Measurements from ENCODE around the gene CLCA1.

The CLCA1 gene

GRCh38 chr1:86504137-86504479, 35.4 kb downstream of the CLCA1 start:
- no peak for DNase-seq

DNA sequence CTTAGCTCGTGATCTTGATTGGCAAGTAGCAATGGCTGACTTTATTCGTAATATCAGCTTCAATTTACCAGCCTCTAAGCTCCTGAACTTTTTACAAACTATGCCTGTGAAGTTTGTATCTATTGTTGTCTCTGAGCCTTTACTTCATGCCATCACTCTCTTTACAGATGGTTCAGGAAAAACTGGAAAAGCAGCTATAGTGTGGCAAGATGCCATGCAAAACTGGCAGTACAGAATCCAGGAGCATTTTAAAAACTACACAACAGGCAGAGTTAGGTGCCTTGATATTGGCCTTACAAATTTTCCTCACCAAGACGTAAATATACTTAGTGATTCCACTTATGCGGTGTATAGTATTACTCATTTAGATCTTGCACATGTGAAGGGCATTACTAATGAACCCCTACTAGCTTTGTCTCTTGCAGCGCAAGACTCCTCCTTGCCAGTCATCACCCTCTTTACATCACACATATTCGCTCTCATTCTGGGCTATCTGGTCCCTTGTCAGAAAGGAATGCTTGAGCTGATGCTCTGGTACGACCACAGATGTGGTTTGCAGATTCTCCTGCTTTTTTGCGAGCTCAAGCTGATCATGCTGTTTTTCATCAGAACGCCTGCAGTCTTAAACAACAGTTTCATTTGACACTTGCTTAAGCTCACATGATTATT, 36.3 kb downstream of the CLCA1 start:
- DNase-seq = no peak

DNA sequence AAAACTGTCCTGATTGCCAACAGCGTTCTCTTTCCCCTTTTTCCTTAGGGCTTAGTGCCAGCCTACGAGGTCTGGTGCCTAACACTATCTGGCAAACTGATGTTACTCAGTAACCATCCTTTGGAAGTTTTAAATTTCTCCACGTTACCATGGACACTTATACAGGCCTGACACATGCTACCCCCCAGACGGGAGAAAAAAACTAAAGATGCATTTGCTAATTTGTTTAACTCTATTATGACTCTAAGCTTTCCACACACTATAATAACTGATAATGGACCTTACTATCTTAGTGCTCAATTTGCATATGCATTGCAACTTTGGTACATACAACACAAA, 36.8 kb downstream of the CLCA1 start:
- DNase-seq = no peak

- no peak for DNase-seq
Measured at GRCh38 chr1:86507935-86508582, 39.3 kb downstream of the CLCA1 start.

DNA sequence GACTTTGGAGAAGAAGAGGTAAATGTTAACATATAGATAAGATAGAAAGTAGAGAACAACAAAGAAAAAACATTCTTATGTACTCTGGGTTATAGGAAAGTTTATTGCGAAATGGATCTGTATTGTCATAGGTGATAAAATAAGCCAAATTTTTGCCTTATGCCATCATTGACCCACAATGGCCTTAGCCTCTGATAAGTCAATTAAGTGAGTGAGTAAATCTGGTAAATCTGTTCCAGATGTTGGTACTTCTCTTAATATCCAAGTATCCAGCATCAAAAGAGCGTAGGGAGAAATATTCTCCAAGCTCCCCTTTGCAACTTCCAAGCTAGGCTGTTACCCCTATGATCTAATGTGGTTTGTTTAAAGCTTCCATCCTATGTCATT, 39.8 kb downstream of the CLCA1 start:
- no peak for DNase-seq

DNA sequence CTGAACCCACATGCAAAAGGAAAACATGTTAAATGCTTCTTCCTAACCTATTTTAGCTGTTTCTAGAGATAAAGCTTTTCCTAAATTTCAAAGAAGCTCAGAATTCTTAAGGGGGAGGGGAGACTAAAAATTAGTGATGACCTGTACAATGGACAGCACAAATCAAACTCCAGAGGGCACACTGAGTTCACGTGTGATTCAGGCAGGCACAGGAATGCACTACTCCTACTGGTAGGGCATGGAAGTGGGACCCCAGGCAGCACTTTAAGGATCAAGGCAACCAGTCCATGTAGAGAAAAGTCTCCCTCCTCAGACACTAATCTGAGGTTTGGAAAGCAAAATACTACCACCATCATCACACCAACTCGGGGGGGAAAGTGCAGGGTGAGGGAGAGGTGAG, 46.9 kb downstream of the CLCA1 start:
- DNase-seq = peak; percentile 12

- DNase-seq = no peak
Measured at GRCh38 chr1:86516335-86516734, 47.6 kb downstream of the CLCA1 start.

DNA sequence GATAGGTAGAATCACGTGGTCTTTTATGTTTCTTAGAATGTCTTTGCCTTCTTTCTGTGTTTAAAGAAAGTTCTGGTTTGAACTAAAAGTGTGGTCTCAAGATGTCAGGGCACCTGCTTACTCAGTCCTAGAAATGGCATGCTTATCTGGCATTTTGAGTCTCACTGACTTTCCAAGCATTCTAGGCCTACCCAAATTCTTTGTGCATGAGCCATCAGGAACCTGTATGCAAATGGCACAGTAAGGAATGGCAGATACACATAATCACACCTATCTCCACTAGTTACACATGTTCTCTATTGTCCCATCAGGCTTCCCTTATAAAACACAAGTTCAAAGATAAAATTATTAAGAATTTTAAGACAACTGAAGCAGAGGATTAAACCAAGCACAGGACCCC, 48.6 kb downstream of the CLCA1 start:
- no peak for DNase-seq

GRCh38 chr1:86520789-86521521, 52.2 kb downstream of the CLCA1 start:
- no peak for DNase-seq

DNA sequence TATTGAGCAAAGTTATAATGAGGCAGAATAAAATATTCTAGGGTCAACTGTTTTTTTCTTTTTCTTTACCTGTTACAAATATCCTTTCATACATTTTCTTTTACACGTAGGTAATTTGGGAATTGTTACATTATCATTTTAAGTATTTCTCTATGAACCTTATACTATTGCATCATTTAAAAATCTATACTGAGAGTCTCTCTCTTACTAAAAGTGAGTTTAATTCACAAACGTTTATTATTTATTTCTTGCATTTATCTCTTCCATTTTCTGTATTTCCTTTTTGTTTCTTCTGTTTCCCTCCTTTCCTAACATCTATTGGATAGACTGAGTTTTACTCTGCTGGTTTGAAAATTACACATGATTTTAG, 52.8 kb downstream of the CLCA1 start:
- DNase-seq = no peak

DNA sequence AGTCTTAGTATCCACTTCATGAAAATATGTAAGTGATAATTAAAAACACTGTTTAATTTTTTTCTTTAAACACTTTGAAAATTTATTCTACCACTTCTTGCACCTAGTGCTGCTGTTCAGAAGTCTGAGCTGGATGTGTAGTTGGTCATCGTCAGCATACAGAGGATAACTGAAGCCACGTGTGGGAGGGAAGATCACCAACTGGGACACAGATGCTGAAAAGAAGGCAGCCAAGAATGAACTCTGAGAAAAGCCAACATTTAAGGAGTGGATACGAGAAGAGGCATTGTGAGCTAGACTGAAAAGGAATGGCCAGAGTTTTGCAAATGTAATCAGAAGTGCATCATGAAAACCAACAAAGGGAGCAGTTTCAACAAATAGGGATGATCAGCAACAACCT, 53.5 kb downstream of the CLCA1 start:
- no peak for DNase-seq

DNA sequence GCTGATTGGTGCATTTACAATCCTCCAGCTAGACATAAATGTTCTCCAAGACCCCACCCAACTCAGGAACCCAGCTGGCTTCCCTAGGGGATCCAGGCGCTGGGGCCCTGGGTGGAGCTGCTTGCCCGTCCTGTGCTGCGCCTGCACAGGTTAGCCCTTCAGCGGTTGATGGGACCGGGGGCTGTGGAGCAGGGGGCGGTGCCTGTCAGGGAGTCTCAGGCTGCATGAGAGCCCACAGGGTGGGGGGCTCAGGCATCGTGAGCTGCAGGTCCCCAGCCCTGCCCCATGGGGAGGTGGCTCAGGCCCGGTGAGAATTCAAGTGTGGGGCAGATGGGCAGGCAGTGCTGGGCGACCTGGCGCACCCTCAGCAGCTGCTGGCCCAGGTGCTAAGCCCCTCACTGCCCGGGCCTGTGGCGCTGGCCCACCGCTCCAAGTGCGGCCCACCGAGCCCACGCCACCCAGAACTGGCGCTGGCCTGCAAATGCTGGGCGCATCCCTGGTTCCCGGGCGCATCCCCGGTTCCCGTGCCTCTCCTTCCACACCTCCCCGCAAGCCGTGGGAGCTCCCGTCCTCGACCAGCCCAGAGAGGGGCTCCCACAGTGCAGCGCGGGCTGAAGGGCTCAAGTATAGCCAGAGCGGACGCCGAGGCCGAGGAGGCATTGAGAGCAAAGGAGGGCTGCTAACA, 55.1 kb downstream of the CLCA1 start:
- no peak for DNase-seq

- DNase-seq = no peak
Measured at GRCh38 chr1:86527306-86527705, 58.6 kb downstream of the CLCA1 start.

DNA sequence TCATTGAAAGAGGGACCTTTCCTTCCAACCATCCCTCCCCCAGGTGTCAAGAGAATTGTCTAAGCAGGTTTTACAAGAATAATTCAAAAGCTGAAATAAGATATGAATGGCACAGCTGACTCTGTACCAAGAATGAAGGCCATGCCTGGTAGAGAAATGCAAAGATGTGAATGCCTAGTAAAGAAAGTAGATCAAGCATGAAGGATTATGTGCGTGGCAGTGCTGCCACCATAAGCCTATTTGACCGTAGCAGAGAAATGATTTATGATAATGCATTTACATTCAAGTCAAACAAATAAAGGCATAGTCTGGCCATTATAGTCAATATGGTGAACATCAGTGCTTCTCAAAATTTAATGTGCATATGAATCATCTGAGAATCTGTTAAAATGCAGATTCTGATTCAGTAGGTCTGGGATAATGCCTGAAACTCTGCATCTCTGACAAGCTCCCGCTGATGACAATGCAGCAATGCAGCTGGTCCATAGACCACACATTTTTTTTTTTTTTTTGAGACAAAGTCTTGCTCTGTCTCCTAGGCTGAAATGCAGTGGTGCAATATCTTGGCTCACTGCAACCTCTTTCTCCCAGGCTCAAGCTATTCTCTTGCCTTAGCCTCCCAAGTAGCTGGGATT, 61.6 kb downstream of the CLCA1 start:
- DNase-seq = no peak

DNA sequence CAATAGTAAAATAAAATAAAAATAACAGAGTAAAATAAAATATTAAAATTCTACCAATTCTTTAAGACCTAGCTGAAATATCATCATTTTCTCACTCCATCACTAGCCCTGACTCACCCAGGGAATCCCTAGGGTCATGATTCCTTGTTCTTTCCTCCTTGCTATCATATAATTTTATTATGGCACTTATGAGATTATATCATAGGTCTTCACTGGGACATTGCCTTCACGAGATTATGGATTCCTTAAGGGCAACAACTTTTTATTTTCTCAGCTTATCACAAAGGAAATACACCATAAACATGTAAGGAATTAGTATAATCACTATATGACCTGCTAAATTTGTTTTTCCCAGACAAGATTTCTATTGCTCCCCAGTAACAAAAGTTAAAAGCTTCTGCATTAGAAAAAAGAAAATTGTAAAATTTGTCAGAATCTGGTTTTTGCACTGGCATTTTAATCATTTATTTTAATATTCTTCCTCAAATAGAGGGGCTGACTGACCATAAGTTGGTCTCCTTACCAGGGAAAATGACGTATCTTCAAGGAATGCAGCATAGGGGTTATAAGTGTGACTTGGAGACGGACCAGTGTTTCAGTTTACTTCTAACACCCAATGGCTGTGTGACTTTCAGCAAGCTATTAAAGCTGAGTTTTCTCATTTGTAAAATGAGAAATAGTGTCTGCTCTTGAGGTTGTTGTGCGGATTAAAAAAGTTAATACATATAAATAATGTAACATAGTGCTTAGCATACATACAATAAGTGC, 69.4 kb downstream of the CLCA1 start:
- no peak for DNase-seq

GRCh38 chr1:86538775-86539174, 70.0 kb downstream of the CLCA1 start:
- DNase-seq = no peak

DNA sequence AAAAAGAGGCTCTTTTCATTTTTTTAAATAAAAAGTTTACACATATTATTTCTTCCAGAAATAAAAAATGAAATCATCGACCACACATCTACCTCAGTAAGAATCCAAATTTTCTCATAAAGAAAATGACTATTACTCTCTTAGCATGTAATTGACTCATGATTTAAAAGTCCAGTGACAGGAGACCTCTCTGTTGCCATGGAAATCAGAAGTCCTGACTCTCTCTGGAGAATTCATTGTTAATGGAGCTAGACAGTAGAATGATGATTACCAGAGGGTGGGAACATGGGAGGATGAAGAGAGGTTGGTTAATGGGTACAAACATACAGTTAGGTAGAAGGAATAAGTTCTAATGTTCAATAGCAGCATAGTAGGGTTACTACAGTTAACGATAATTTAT, 73.1 kb downstream of the CLCA1 start:
- DNase-seq = no peak

GRCh38 chr1:86542631-86543030, 73.9 kb downstream of the CLCA1 start:
- DNase-seq = no peak

DNA sequence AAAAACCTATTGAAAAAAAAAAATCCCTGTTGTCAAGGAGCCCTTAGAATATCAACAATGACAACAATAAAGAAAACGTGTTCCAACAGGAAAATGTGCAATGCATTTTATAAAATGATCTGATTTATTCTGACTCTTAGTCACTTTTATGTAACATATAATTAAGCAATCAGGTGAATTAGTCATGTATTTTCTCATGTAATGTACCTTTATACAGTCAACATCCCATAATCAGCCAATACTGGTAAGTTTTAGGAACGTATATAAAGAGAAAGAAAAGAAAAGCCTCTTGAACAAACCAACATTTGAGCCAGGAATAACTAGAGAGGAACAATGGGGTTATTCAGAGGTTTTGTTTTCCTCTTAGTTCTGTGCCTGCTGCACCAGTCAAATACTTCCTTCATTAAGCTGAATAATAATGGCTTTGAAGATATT, 78.1 kb downstream of the CLCA1 start, which contains the start of gene CLCA4:
TSS of gene CLCA4 (plus strand) at position 292 of the 435 bp plus-strand sequence. CDS start at position 334, 42 bp downstream.
- no peak for DNase-seq

- no peak for DNase-seq
Measured at GRCh38 chr1:86548839-86549238, 80.1 kb downstream of the CLCA1 start.
